GM21390 (cell line): ENCODE results near the gene PIK3C3.
"Not testable (repeated sequence)": the region's sequence is repeated elsewhere in the genome, so short reads cannot be mapped to it uniquely, and the experiment has no call there.

ENCODE experiments used
- ATAC-seq: cut with Tn5 transposase; IDR thresholded peaks from one replicate; pipeline ENCODE4 v1.9.1; 2021; ENCODE audit not compliant: unreplicated experiment

Gene PIK3C3

GRCh38 chr18:41965634-41966255 is 10.7 kb downstream of the PIK3C3 start:
- no peak for ATAC-seq

GRCh38 chr18:41966943-41967342 is 11.9 kb downstream of the PIK3C3 start:
- no peak for ATAC-seq

GRCh38 chr18:41967680-41968079 is 12.6 kb downstream of the PIK3C3 start:
- ATAC-seq, result no peak

GRCh38 chr18:41969881-41970280 is 14.8 kb downstream of the PIK3C3 start:
- ATAC-seq, result no peak

- ATAC-seq, result no peak
Measured at GRCh38 chr18:41972067-41972925, 17.3 kb downstream of the PIK3C3 start.

GRCh38 chr18:41973983-41974382 is 18.9 kb downstream of the PIK3C3 start:
- no peak for ATAC-seq

GRCh38 chr18:41974796-41975201 is 19.8 kb downstream of the PIK3C3 start:
- no peak for ATAC-seq

- no peak for ATAC-seq
Measured at GRCh38 chr18:41975284-41975683, 20.2 kb downstream of the PIK3C3 start.

GRCh38 chr18:41977233-41977632 is 22.2 kb downstream of the PIK3C3 start:
- ATAC-seq, result no peak

GRCh38 chr18:41982942-41983660 is 28.1 kb downstream of the PIK3C3 start:
- peak; percentile 99 for ATAC-seq

GRCh38 chr18:41985914-41986313 is 30.9 kb downstream of the PIK3C3 start:
- no peak for ATAC-seq

GRCh38 chr18:41989508-41989907 is 34.5 kb downstream of the PIK3C3 start:
- ATAC-seq, result no peak

- ATAC-seq, result peak; percentile 83
Measured at GRCh38 chr18:41992066-41992465, 37.0 kb downstream of the PIK3C3 start.

- no peak for ATAC-seq
Measured at GRCh38 chr18:41992703-41993102, 37.7 kb downstream of the PIK3C3 start.

- no peak for ATAC-seq
Measured at GRCh38 chr18:41993151-41993550, 38.1 kb downstream of the PIK3C3 start.

- ATAC-seq, result no peak
Measured at GRCh38 chr18:41996020-41996419, 41.0 kb downstream of the PIK3C3 start.

- ATAC-seq, result no peak
Measured at GRCh38 chr18:41999751-42000150, 44.7 kb downstream of the PIK3C3 start.

- no peak for ATAC-seq
Measured at GRCh38 chr18:42001801-42002200, 46.8 kb downstream of the PIK3C3 start.

- no peak for ATAC-seq
Measured at GRCh38 chr18:42004653-42005052, 49.6 kb downstream of the PIK3C3 start.

- ATAC-seq, result no peak
Measured at GRCh38 chr18:42005782-42006181, 50.7 kb downstream of the PIK3C3 start.

- not testable (repeated sequence) for ATAC-seq
Measured at GRCh38 chr18:42009457-42009856, 54.4 kb downstream of the PIK3C3 start.

GRCh38 chr18:42011053-42011452 is 56.0 kb downstream of the PIK3C3 start:
- ATAC-seq, result peak; percentile 100
